DOHH2 (cell line): ENCODE measurements around the gene INKA2.

ENCODE experiments used
- H3F3A ChIP-seq: fragments of 200-600 bp; sonication (generic), shearing (Covaris generic); 2 replicates; pipeline ENCODE4 v1.6.0; 2016; ENCODE audit warnings: antibody characterized with exemption, mild to moderate bottlenecking; ENCODE audit not compliant: control insufficient read depth, insufficient read depth
- H3K27ac ChIP-seq: fragments of 200-600 bp; sonication (generic); 2 replicates; pipeline ENCODE4 v1.5.1; 2014; ENCODE audit warnings: low read depth, mild to moderate bottlenecking, low read length, moderate library complexity
- H3K27me3 ChIP-seq: fragments of 200-600 bp; sonication (generic); 2 replicates; pipeline ENCODE4 v1.6.1; 2014; ENCODE audit warnings: mild to moderate bottlenecking, low read length, mixed read lengths; ENCODE audit not compliant: control insufficient read depth
- H3K36me3 ChIP-seq: fragments of 200-600 bp; sonication (generic); 2 replicates; pipeline ENCODE4 v1.6.1; 2014; ENCODE audit warnings: mild to moderate bottlenecking, low read length, moderate library complexity, mixed read lengths; ENCODE audit not compliant: control insufficient read depth
- H3K4me1 ChIP-seq: fragments of 200-600 bp; sonication (generic); 2 replicates; pipeline ENCODE4 v1.6.1; 2014; ENCODE audit warnings: mild to moderate bottlenecking, low read length, mixed read lengths; ENCODE audit not compliant: control insufficient read depth
- H3K4me2 ChIP-seq: fragments of 200-600 bp; sonication (generic); 2 replicates; pipeline ENCODE4 v1.6.0; 2014; ENCODE audit warnings: mild to moderate bottlenecking, low read length, moderate library complexity
- H3K4me3 ChIP-seq: fragments of 200-600 bp; sonication (generic); 2 replicates; pipeline ENCODE4 v1.5.1; 2014; ENCODE audit warnings: mild to moderate bottlenecking, low read length, mixed read lengths
- H3K79me2 ChIP-seq: fragments of 200-600 bp; sonication (generic); 2 replicates; pipeline ENCODE4 v1.6.1; 2014; ENCODE audit warnings: mild to moderate bottlenecking, low read length, mixed read lengths; ENCODE audit not compliant: control insufficient read depth
- H3K9me2 ChIP-seq: fragments of 200-600 bp; sonication (generic); replicated peaks from 2 replicates; pipeline ENCODE4 v1.6.1; 2014; ENCODE audit warnings: mild to moderate bottlenecking, low read length, mixed read lengths; ENCODE audit not compliant: control insufficient read depth
- H3K9me3 ChIP-seq: fragments of 200-600 bp; sonication (generic); 2 replicates; pipeline ENCODE4 v1.6.1; 2014; ENCODE audit warnings: antibody characterized with exemption, low read length, mixed read lengths; ENCODE audit not compliant: control insufficient read depth, insufficient read depth
- H4K20me1 ChIP-seq: fragments of 200-600 bp; sonication (generic); 2 replicates; pipeline ENCODE4 v1.6.0; 2014; ENCODE audit warnings: low read depth, mild to moderate bottlenecking, antibody characterized with exemption, low read length, moderate library complexity; ENCODE audit not compliant: control insufficient read depth, insufficient read depth
- EZH2phosphoT487 ChIP-seq: fragments of 200-600 bp; sonication (generic); IDR thresholded peaks from 2 replicates; pipeline ENCODE4 v1.6.1; 2017; ENCODE audit warnings: borderline replicate concordance, mild to moderate bottlenecking, antibody characterized with exemption, low read length, moderate library complexity, mixed read lengths
- TF ChIP-seq, protein P1 (sequence below): fragments of 200-600 bp; sonication (generic); IDR thresholded peaks from one replicate; pipeline ENCODE4 v1.5.1; 2014; ENCODE audit warnings: antibody characterized with exemption, mild to moderate bottlenecking, low read depth, low read length; ENCODE audit not compliant: poor library complexity, severe bottlenecking

INKA2 gene

DNA sequence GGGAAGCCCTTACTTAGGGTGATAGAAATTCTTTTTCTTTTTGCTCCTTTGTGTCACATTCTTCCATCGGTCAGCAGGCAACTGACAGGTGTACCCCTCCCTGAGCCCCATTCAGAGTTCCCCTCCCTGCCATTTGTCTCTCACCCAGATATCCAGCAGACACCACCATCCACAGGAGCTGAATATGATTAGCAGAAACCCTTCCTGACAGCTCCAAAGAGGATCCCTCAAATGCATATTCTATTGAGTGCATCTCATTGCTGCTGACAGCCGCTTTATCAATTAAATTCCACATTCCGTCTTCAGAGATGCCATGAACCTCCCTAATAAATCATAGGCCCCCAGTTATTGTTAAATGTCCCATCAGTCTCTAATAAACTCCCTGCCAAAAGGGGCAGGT, 10.4 kb upstream of the INKA2 start:
- Histone ChIP-seq H3K79me2 (peaks cover 4% of the 10 kb centered on the region), H4K20me1 (no peaks in the 10 kb centered on the region), H3K9me2 (no peaks in the 10 kb centered on the region), H3K9me3 (no peaks in the 10 kb centered on the region), H3K36me3 (no peaks in the 10 kb centered on the region), H3K27ac (no peak overlapping the region), H3F3A (no peaks in the 10 kb centered on the region), H3K4me1 (peaks cover 19% of the 10 kb centered on the region), H3K27me3 (no peaks in the 10 kb centered on the region), H3K4me3 (no peak overlapping the region), H3K4me2 (no peak overlapping the region)
- TF ChIP-seq EZH2phosphoT487, result no peak
- TF ChIP-seq, protein P1, sequence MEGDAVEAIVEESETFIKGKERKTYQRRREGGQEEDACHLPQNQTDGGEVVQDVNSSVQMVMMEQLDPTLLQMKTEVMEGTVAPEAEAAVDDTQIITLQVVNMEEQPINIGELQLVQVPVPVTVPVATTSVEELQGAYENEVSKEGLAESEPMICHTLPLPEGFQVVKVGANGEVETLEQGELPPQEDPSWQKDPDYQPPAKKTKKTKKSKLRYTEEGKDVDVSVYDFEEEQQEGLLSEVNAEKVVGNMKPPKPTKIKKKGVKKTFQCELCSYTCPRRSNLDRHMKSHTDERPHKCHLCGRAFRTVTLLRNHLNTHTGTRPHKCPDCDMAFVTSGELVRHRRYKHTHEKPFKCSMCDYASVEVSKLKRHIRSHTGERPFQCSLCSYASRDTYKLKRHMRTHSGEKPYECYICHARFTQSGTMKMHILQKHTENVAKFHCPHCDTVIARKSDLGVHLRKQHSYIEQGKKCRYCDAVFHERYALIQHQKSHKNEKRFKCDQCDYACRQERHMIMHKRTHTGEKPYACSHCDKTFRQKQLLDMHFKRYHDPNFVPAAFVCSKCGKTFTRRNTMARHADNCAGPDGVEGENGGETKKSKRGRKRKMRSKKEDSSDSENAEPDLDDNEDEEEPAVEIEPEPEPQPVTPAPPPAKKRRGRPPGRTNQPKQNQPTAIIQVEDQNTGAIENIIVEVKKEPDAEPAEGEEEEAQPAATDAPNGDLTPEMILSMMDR, result no peak

DNA sequence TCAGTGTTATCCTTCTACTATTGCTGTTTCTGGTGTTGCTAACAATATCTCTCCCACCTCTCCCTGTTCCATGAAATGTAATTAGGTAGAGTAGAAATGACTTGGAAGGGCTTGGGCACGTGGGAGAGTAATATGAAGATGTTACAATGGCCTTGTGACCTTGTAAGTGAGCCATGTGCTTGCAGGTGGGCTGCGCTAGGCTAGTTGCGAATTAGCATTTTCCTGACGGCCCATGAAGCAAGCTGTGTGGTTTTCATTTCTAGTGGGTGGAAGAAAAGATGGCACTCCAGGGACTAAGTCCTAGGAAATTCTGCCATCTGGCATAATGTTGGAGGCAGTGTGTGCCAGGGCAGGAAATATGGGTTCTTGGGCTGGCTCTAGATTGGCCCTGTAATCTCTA, 8.8 kb upstream of the INKA2 start:
- Histone ChIP-seq H3K4me3 (no peak overlapping the region), H3K9me2 (no peaks in the 10 kb centered on the region), H3K79me2 (no peaks in the 10 kb centered on the region), H3F3A (no peaks in the 10 kb centered on the region), H3K27ac (no peak overlapping the region), H3K27me3 (peaks cover 7% of the 10 kb centered on the region; the same call in 1 of the 2 replicates), H3K36me3 (no peaks in the 10 kb centered on the region), H3K4me1 (peaks cover 15% of the 10 kb centered on the region), H3K9me3 (no peaks in the 10 kb centered on the region), H4K20me1 (no peaks in the 10 kb centered on the region), H3K4me2 (no peak overlapping the region)
- no peak for TF ChIP-seq EZH2phosphoT487
- TF ChIP-seq, protein P1, result no peak

DNA sequence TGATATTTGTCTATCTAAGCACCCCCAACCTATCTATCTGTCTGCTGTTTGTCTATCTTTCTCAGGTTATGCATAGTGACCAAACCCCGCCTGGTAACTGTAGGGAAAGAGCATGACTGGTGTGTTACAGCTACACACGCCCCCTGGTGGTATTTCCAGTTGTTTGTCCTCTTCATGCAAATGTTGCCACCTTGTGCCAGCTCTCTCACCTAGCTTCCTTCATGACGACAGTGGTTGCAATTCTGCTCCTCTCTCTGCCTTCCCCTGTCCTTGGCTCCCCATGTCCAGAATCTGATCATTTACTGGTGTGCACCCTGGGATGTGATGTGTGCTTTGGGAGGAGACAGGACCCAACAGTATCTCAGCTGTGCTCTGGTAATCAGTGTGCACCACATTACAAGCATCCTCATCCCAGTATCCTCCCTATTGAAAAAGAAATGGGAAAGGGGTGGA, 8.1 kb upstream of the INKA2 start:
- Histone ChIP-seq H3K36me3 (no peaks in the 10 kb centered on the region), H3K9me3 (no peaks in the 10 kb centered on the region), H3K4me2 (no peak overlapping the region), H3F3A (no peaks in the 10 kb centered on the region), H3K27me3 (peaks cover 7% of the 10 kb centered on the region; the same call in 1 of the 2 replicates), H3K27ac (no peak overlapping the region), H3K79me2 (no peaks in the 10 kb centered on the region), H3K9me2 (no peaks in the 10 kb centered on the region), H4K20me1 (no peaks in the 10 kb centered on the region), H3K4me3 (no peak overlapping the region), H3K4me1 (peaks cover 14% of the 10 kb centered on the region)
- TF ChIP-seq, protein P1, result peak; percentile 88
- TF ChIP-seq EZH2phosphoT487, result no peak

DNA sequence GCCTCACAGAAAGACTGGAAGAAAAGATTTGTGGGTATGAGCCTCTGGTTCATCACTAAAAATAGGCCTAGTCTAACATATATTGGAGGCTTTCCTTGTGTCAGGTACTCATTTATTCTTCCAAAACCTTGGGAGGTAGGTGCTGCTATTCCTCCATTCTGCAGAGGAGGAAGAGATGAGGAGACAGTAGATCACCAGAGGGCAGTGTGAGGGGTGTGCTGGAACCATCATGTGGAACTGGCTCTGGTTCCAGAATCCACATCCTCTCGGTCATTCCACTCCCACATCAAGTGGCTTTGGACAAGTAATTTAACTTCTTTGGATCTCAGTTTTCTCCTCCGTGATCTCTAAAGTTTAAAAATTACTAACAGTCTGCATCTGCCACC, 7.4 kb upstream of the INKA2 start:
- H3F3A ChIP-seq, result no peaks in the 10 kb centered on the region
- H3K79me2 ChIP-seq, result no peaks in the 10 kb centered on the region
- H3K27me3 ChIP-seq, result peaks cover 7% of the 10 kb centered on the region; the same call in 1 of the 2 replicates
- no peaks in the 10 kb centered on the region for H3K9me3 ChIP-seq
- no peaks in the 10 kb centered on the region for H3K9me2 ChIP-seq
- H3K4me2 ChIP-seq, result no peak overlapping the region
- no peak overlapping the region for H3K4me3 ChIP-seq
- H3K4me1 ChIP-seq, result peaks cover 10% of the 10 kb centered on the region
- no peak overlapping the region for H3K27ac ChIP-seq
- H3K36me3 ChIP-seq, result no peaks in the 10 kb centered on the region
- no peaks in the 10 kb centered on the region for H4K20me1 ChIP-seq
- TF ChIP-seq EZH2phosphoT487, result no peak
- TF ChIP-seq, protein P1, result no peak
